ENCODE results near the gene SUDS3. TPM values are rescaled to one million over a fixed set of nuclear protein-coding genes. Genes with fewer than 3 reads are reported as not detected.

Gene SUDS3
- total and polyA plus RNA-seq, 2 donors (not counting 1 experiment from before 2014, with no cell fraction given), result 20.3 to 31.4 TPM

GRCh38 chr12:118337194-118337838, 39.0 kb upstream of the SUDS3 start:
- Histone ChIP-seq H3K4me3 (replicated peaks in 1 of 4; ENCODE audit: control extremely low read depth in 1 of 4, insufficient read depth in 1 of 4, low read depth in 3 of 4, low read length in 4 of 4) (no peak overlapping the region), H4K20me1 (ENCODE audit: control insufficient read depth, extremely low read depth, insufficient read depth, low read length) (no peaks in the 10 kb centered on the region), H3K4me2 (ENCODE audit: extremely low read depth, insufficient read depth, low read length) (peak overlapping the region; percentile 11), H3K9me3 (ENCODE audit: control insufficient read depth, insufficient read depth, low read depth, low read length) (no peaks in the 10 kb centered on the region), H3K27me3 (ENCODE audit: control insufficient read depth, insufficient read depth, low read length) (no peaks in the 10 kb centered on the region), H3K9ac (ENCODE audit: insufficient read depth, low read length) (no peak overlapping the region), H3K4me1 (ENCODE audit: control insufficient read depth, extremely low read depth, insufficient read depth, low read length) (peaks cover 11% of the 10 kb centered on the region), H2AFZ (ENCODE audit: low read length) (no peak overlapping the region), H3K27ac (ENCODE audit: insufficient read depth, low read length) (peak overlapping the region; percentile 72), H3K79me2 (ENCODE audit: control insufficient read depth, insufficient read depth, low read length) (peaks cover 49% of the 10 kb centered on the region), H3K36me3 (ENCODE audit: control insufficient read depth, insufficient read depth, low read length) (no peaks in the 10 kb centered on the region)
- no peak for TF ChIP-seq EZH2 (IDR thresholded peaks at IDR 0.05; ENCODE audit: low read length, missing control alignments)
- TF ChIP-seq, protein P1, sequence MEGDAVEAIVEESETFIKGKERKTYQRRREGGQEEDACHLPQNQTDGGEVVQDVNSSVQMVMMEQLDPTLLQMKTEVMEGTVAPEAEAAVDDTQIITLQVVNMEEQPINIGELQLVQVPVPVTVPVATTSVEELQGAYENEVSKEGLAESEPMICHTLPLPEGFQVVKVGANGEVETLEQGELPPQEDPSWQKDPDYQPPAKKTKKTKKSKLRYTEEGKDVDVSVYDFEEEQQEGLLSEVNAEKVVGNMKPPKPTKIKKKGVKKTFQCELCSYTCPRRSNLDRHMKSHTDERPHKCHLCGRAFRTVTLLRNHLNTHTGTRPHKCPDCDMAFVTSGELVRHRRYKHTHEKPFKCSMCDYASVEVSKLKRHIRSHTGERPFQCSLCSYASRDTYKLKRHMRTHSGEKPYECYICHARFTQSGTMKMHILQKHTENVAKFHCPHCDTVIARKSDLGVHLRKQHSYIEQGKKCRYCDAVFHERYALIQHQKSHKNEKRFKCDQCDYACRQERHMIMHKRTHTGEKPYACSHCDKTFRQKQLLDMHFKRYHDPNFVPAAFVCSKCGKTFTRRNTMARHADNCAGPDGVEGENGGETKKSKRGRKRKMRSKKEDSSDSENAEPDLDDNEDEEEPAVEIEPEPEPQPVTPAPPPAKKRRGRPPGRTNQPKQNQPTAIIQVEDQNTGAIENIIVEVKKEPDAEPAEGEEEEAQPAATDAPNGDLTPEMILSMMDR (conservative IDR thresholded peaks at IDR 0.05 in 1 of 2, IDR thresholded peaks at IDR 0.05 in 1 of 2; ENCODE audit: low read depth in 1 of 2, low read length in 2 of 2), result no peak
- peak; percentile 62 to 87 for DNase-seq (ENCODE audit: low read depth in 2 of 2)

GRCh38 chr12:118342090-118342489, 34.3 kb upstream of the SUDS3 start:
- no peaks in the 10 kb centered on the region for H3K9me3 ChIP-seq (ENCODE audit: control insufficient read depth, insufficient read depth, low read depth, low read length)
- H3K4me3 ChIP-seq (replicated peaks in 1 of 4; ENCODE audit: control extremely low read depth in 1 of 4, insufficient read depth in 1 of 4, low read depth in 3 of 4, low read length in 4 of 4), result no peak overlapping the region
- H2AFZ ChIP-seq (ENCODE audit: low read length), result no peak overlapping the region
- no peak overlapping the region for H3K27ac ChIP-seq (ENCODE audit: insufficient read depth, low read length)
- TF ChIP-seq EZH2 (IDR thresholded peaks at IDR 0.05; ENCODE audit: low read length, missing control alignments), result no peak
- TF ChIP-seq, protein P1 (conservative IDR thresholded peaks at IDR 0.05 in 1 of 2, IDR thresholded peaks at IDR 0.05 in 1 of 2; ENCODE audit: low read depth in 1 of 2, low read length in 2 of 2), result no peak
- peaks cover 47% of the 10 kb centered on the region for H3K79me2 ChIP-seq (ENCODE audit: control insufficient read depth, insufficient read depth, low read length)
- DNase-seq (ENCODE audit: low read depth in 2 of 2), result no peak
- no peaks in the 10 kb centered on the region for H4K20me1 ChIP-seq (ENCODE audit: control insufficient read depth, extremely low read depth, insufficient read depth, low read length)
- no peak overlapping the region for H3K4me2 ChIP-seq (ENCODE audit: extremely low read depth, insufficient read depth, low read length)
- H3K36me3 ChIP-seq (ENCODE audit: control insufficient read depth, insufficient read depth, low read length), result no peaks in the 10 kb centered on the region
- no peak overlapping the region for H3K9ac ChIP-seq (ENCODE audit: insufficient read depth, low read length)
- H3K4me1 ChIP-seq (ENCODE audit: control insufficient read depth, extremely low read depth, insufficient read depth, low read length), result peaks cover 4% of the 10 kb centered on the region
- H3K27me3 ChIP-seq (ENCODE audit: control insufficient read depth, insufficient read depth, low read length), result no peaks in the 10 kb centered on the region

- H3K4me1 ChIP-seq (ENCODE audit: control insufficient read depth, extremely low read depth, insufficient read depth, low read length), result no peaks in the 10 kb centered on the region
- H3K36me3 ChIP-seq (ENCODE audit: control insufficient read depth, insufficient read depth, low read length), result no peaks in the 10 kb centered on the region
- H3K27ac ChIP-seq (ENCODE audit: insufficient read depth, low read length), result no peak overlapping the region
- H3K27me3 ChIP-seq (ENCODE audit: control insufficient read depth, insufficient read depth, low read length), result no peaks in the 10 kb centered on the region
- no peaks in the 10 kb centered on the region for H4K20me1 ChIP-seq (ENCODE audit: control insufficient read depth, extremely low read depth, insufficient read depth, low read length)
- no peak for DNase-seq (ENCODE audit: low read depth in 2 of 2)
- no peak overlapping the region for H3K4me2 ChIP-seq (ENCODE audit: extremely low read depth, insufficient read depth, low read length)
- TF ChIP-seq EZH2 (IDR thresholded peaks at IDR 0.05; ENCODE audit: low read length, missing control alignments), result no peak
- TF ChIP-seq, protein P1 (conservative IDR thresholded peaks at IDR 0.05 in 1 of 2, IDR thresholded peaks at IDR 0.05 in 1 of 2; ENCODE audit: low read depth in 1 of 2, low read length in 2 of 2), result no peak
- H3K9ac ChIP-seq (ENCODE audit: insufficient read depth, low read length), result no peak overlapping the region
- no peak overlapping the region for H2AFZ ChIP-seq (ENCODE audit: low read length)
- H3K79me2 ChIP-seq (ENCODE audit: control insufficient read depth, insufficient read depth, low read length), result peaks cover 52% of the 10 kb centered on the region
- H3K4me3 ChIP-seq (replicated peaks in 1 of 4; ENCODE audit: control extremely low read depth in 1 of 4, insufficient read depth in 1 of 4, low read depth in 3 of 4, low read length in 4 of 4), result no peak overlapping the region
- no peaks in the 10 kb centered on the region for H3K9me3 ChIP-seq (ENCODE audit: control insufficient read depth, insufficient read depth, low read depth, low read length)
These were observed 31.5 kb upstream of the SUDS3 start for GRCh38 chr12:118344829-118345228.

Measured in fibroblast of lung (primary cell).